Activated CD4-positive, alpha-beta T cell treated with anti-CD3 and anti-CD28 coated beads for 48 hours (primary cell): ENCODE data around the gene CEP152.

Source experiments
- DNase-seq: peaks from one replicate; pipeline ENCODE4 v3.0.0-alpha.2; 2020

The CEP152 gene

GRCh38 chr15:48766196-48766595, 44.7 kb downstream of the CEP152 start:
- no peak for DNase-seq

- DNase-seq = no peak
These were observed 45.8 kb downstream of the CEP152 start for GRCh38 chr15:48765022-48765421.

- no peak for DNase-seq
These were observed 49.3 kb downstream of the CEP152 start for GRCh38 chr15:48761393-48762158.

GRCh38 chr15:48759921-48760320, 50.9 kb downstream of the CEP152 start:
- DNase-seq = no peak

- no peak for DNase-seq
These were observed 53.2 kb downstream of the CEP152 start for GRCh38 chr15:48757661-48758060.

- no peak for DNase-seq
These were observed 56.9 kb downstream of the CEP152 start for GRCh38 chr15:48754011-48754410.

- no peak for DNase-seq
These were observed 59.3 kb downstream of the CEP152 start for GRCh38 chr15:48751595-48751994.

- DNase-seq = no peak
These were observed 62.3 kb downstream of the CEP152 start for GRCh38 chr15:48748535-48748934.

- no peak for DNase-seq
These were observed 77.3 kb downstream of the CEP152 start for GRCh38 chr15:48733615-48734014.

GRCh38 chr15:48730506-48730905, 80.4 kb downstream of the CEP152 start:
- DNase-seq = no peak

- no peak for DNase-seq
These were observed 86.9 kb downstream of the CEP152 start for GRCh38 chr15:48723969-48724368.

GRCh38 chr15:48722764-48723661, 87.9 kb downstream of the CEP152 start:
- DNase-seq = no peak

- DNase-seq = no peak
These were observed 89.6 kb downstream of the CEP152 start for GRCh38 chr15:48721061-48721810.

GRCh38 chr15:48720646-48721045, 90.2 kb downstream of the CEP152 start:
- no peak for DNase-seq

- DNase-seq = peak; percentile 15
These were observed 91.2 kb downstream of the CEP152 start for GRCh38 chr15:48719668-48720067.

- DNase-seq = no peak
These were observed 92.2 kb downstream of the CEP152 start for GRCh38 chr15:48718646-48719045.

GRCh38 chr15:48717458-48717857, 93.4 kb downstream of the CEP152 start:
- no peak for DNase-seq

GRCh38 chr15:48712546-48712945, 98.3 kb downstream of the CEP152 start:
- no peak for DNase-seq

GRCh38 chr15:48710952-48711495, 99.8 kb downstream of the CEP152 start:
- DNase-seq = no peak

- no peak for DNase-seq
These were observed 102.2 kb downstream of the CEP152 start for GRCh38 chr15:48708641-48709040.

- DNase-seq = no peak
These were observed 105.5 kb downstream of the CEP152 start for GRCh38 chr15:48705381-48705780.

GRCh38 chr15:48703544-48703943, 107.3 kb downstream of the CEP152 start:
- DNase-seq = no peak
